SU-DHL-6 (cell line): ENCODE measurements around the gene ARL4D.

Experiments
- EZH2phosphoT487 ChIP-seq: fragments of 200-600 bp; sonication (generic), shearing (Covaris generic); conservative IDR thresholded peaks from 2 replicates; pipeline ENCODE4 v1.6.1; 2018; ENCODE audit warnings: mild to moderate bottlenecking, antibody characterized with exemption, low read length, moderate library complexity, mixed read lengths
- TF ChIP-seq, protein P1 (sequence below): fragments of 200-600 bp; sonication (generic); IDR thresholded peaks from one replicate; pipeline ENCODE4 v1.5.1; 2017; ENCODE audit warnings: antibody characterized with exemption, mild to moderate bottlenecking, low read length, moderate library complexity; ENCODE audit not compliant: insufficient read depth, poor library complexity, severe bottlenecking

DNA sequence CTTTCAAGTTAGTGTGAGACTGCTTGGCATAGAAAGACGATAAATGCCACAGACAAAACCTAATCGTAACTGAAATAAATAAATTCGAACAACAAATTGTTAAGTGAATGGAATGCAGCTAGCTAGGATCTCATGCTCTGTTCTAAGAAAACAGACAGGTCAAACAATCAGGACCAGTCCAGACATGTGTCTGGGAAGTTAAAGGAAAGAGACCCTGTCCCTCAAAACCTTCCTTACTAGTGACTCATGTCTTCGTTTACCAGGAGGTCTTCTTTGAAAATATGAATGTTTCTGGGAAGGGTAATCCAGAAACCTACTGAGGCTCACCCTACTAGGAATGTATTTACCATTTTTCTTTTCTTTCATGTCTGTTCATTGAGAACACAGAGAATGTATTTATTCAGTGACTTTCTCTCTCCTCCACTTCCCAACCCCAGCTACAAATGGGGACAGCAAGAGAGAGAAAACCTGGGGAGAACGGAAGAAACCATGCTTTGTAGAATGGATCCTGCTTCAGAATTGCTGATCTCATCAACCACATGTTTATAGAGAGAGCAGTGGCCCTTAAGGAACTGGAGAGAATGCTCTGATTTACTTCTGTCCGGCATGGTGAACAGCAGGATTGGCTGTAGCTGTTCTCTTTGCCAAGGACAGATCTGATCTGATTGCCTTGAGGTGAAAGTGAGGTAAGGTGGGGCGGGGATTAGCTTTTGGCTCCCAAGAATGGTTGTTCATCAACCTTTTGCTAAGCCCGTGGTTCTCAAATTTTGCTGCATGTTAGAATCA is 45.6 kb downstream of the ARL4D start:
- TF ChIP-seq, protein P1, sequence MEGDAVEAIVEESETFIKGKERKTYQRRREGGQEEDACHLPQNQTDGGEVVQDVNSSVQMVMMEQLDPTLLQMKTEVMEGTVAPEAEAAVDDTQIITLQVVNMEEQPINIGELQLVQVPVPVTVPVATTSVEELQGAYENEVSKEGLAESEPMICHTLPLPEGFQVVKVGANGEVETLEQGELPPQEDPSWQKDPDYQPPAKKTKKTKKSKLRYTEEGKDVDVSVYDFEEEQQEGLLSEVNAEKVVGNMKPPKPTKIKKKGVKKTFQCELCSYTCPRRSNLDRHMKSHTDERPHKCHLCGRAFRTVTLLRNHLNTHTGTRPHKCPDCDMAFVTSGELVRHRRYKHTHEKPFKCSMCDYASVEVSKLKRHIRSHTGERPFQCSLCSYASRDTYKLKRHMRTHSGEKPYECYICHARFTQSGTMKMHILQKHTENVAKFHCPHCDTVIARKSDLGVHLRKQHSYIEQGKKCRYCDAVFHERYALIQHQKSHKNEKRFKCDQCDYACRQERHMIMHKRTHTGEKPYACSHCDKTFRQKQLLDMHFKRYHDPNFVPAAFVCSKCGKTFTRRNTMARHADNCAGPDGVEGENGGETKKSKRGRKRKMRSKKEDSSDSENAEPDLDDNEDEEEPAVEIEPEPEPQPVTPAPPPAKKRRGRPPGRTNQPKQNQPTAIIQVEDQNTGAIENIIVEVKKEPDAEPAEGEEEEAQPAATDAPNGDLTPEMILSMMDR: no peak
- TF ChIP-seq EZH2phosphoT487: no peak
